Breast epithelium (tissue), 3 donors: ENCODE results near the gene SIGMAR1.

Experiments
- POLR2A ChIP-seq: fragments of 450-650 bp; IDR thresholded peaks from one replicate; pipeline ENCODE4 v1.6.1; 2016; ENCODE audit warnings: antibody characterized with exemption, mild to moderate bottlenecking, moderate library complexity
- POLR2AphosphoS5 ChIP-seq, 3 donors: sonication (generic); formaldehyde crosslinking; IDR thresholded peaks; one replicate each; pipeline ENCODE4 v1.6.1; 2017; ENCODE audit warnings: antibody characterized with exemption in 3 of 3
- TF ChIP-seq, protein P1 (sequence below), 3 donors: fragments of 450-650 bp; IDR thresholded peaks; one replicate each; pipeline ENCODE4 v1.5.1; 2016 to 2017; ENCODE audit warnings: antibody characterized with exemption in 3 of 3, mild to moderate bottlenecking in 3 of 3, moderate library complexity in 3 of 3

DNA sequence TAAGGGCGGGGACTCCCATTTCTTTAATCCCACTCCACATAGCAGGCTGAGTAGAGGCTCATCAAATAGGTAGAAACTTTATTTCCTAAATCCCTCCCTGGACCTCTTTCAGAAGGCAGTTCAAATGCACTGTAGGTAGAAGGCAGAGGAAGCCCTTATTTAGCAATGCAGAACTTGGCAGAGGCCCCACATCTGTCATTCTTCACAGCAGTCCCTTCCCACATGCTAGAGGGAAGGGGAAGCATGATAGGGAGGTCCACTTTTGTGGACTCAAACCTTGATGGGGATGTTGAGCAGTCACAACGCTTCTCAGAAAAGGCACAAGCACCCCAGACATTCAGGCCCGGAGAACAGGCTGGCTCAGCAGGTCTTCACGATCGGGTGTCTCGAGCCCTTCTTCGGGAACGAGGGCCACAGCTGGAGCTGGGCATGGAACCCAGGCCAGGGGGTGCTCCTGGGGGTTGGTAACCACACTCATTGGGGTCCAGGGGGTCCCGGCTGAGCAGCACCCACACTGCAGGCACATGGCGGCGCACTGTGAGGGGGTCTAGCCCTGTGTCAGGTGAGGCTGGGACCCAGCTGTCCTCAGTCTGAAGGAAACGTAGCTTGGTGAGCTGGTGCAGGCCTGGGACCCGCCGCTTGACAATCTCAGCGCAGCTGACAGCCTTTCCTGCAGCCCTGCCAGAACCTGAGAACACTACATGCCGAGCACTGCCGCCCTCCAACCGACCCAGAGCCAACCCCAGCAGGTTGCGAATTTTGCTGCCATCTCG is 27.0 kb downstream of the SIGMAR1 start:
- TF ChIP-seq POLR2AphosphoS5 (IDR thresholded peaks at IDR 0.05) (no peak), POLR2A (no peak)
- TF ChIP-seq, protein P1, sequence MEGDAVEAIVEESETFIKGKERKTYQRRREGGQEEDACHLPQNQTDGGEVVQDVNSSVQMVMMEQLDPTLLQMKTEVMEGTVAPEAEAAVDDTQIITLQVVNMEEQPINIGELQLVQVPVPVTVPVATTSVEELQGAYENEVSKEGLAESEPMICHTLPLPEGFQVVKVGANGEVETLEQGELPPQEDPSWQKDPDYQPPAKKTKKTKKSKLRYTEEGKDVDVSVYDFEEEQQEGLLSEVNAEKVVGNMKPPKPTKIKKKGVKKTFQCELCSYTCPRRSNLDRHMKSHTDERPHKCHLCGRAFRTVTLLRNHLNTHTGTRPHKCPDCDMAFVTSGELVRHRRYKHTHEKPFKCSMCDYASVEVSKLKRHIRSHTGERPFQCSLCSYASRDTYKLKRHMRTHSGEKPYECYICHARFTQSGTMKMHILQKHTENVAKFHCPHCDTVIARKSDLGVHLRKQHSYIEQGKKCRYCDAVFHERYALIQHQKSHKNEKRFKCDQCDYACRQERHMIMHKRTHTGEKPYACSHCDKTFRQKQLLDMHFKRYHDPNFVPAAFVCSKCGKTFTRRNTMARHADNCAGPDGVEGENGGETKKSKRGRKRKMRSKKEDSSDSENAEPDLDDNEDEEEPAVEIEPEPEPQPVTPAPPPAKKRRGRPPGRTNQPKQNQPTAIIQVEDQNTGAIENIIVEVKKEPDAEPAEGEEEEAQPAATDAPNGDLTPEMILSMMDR (IDR thresholded peaks at IDR 0.05) = no peak
